Naive thymus-derived CD4-positive, alpha-beta T cell (primary cell): Measurements from ENCODE around the gene EPSTI1. TPM values are rescaled to one million over a fixed set of nuclear protein-coding genes. Genes with fewer than 3 reads are reported as not detected.
"Not testable (repeated sequence)": the region's sequence is repeated elsewhere in the genome, so short reads cannot be mapped to it uniquely, and the experiment has no call there.

ENCODE experiments used
- ATAC-seq: fragments of 150-1000 bp; cut with Tn5 transposase; 2 replicates; pipeline ENCODE4 v1.10.0; 2021; ENCODE audit warnings: mild to moderate bottlenecking, moderate library complexity
- CTCF ChIA-PET: fragments of 350-600 bp; sonication (Branson Sonifier 250); formaldehyde crosslinking; loops from one replicate; lab custom pipeline; 2021; ENCODE audit warnings: antibody characterized with exemption; lab: Charles Lee
- POLR2A ChIA-PET: fragments of 350-600 bp; sonication (Branson Sonifier 250); formaldehyde crosslinking; loops from one replicate; lab custom pipeline; 2021; ENCODE audit warnings: antibody characterized with exemption, inconsistent platforms; lab: Charles Lee
- DNase-seq, 9 donors: peaks; one replicate each; pipeline versions ENCODE4 v3.0.0 to v3.0.0-alpha.2; 2020 to 2022; ENCODE audit warnings: mixed read lengths in 1 of 9
- H3K27ac ChIP-seq: one replicate; pipeline ENCODE4 v1.7.0; 2013; ENCODE audit warnings: mild to moderate bottlenecking, low read depth, low read length, moderate library complexity
- H3K27me3 ChIP-seq, 2 donors: one replicate each; pipeline ENCODE4 v1.7.0; 2013; ENCODE audit warnings: low read length in 2 of 2, mild to moderate bottlenecking in 2 of 2, moderate library complexity in 2 of 2; ENCODE audit not compliant: control insufficient read depth in 2 of 2, insufficient read depth in 2 of 2
- H3K36me3 ChIP-seq, 3 experiments: 1 replicate in 2 of 3; 2 replicates in 1 of 3; pipeline ENCODE4 v1.7.0; 2013; ENCODE audit warnings: low read length in 3 of 3, mild to moderate bottlenecking in 3 of 3, moderate library complexity in 1 of 3; ENCODE audit not compliant: insufficient read depth in 3 of 3, control insufficient read depth in 2 of 3
- H3K4me1 ChIP-seq, 2 donors: one replicate each; pipeline ENCODE4 v1.7.0; 2013; ENCODE audit warnings: low read length in 2 of 2, mild to moderate bottlenecking in 2 of 2, moderate library complexity in 1 of 2; ENCODE audit not compliant: control insufficient read depth in 2 of 2, insufficient read depth in 2 of 2
- H3K4me3 ChIP-seq: 2 replicates; pipeline ENCODE4 v1.7.0; 2013; ENCODE audit warnings: mild to moderate bottlenecking, low read length
- H3K9me3 ChIP-seq, 3 experiments: 1 replicate in 2 of 3; 2 replicates in 1 of 3; pipeline ENCODE4 v1.7.0; 2013; ENCODE audit warnings: low read length in 3 of 3; ENCODE audit not compliant: control insufficient read depth in 2 of 3
- H3K27ac Mint-ChIP-seq, 9 donors: one replicate each; pipeline ENCODE4 v1.8.0; 2020 to 2022; ENCODE audit warnings: mixed read lengths in 9 of 9, mild to moderate bottlenecking in 8 of 9, moderate library complexity in 5 of 9, inconsistent platforms in 2 of 9
- H3K27me3 Mint-ChIP-seq, 5 donors: one replicate each; pipeline ENCODE4 v1.8.0; 2021 to 2022; ENCODE audit warnings: mixed read lengths in 5 of 5, mild to moderate bottlenecking in 1 of 5
- H3K36me3 Mint-ChIP-seq, 5 donors: one replicate each; pipeline ENCODE4 v1.8.0; 2020 to 2022; ENCODE audit warnings: mixed read lengths in 5 of 5, mild to moderate bottlenecking in 3 of 5, inconsistent platforms in 1 of 5
- H3K4me1 Mint-ChIP-seq, 7 donors: one replicate each; pipeline ENCODE4 v1.8.0; 2020 to 2022; ENCODE audit warnings: mixed read lengths in 7 of 7, mild to moderate bottlenecking in 3 of 7, inconsistent platforms in 1 of 7
- H3K4me3 Mint-ChIP-seq, 10 donors: one replicate each; pipeline ENCODE4 v1.8.0; 2020 to 2022; ENCODE audit warnings: mild to moderate bottlenecking in 10 of 10, mixed read lengths in 10 of 10, moderate library complexity in 6 of 10, inconsistent platforms in 2 of 10
- H3K9me3 Mint-ChIP-seq, 11 donors: one replicate each; pipeline ENCODE4 v1.8.0; 2020 to 2022; ENCODE audit warnings: mixed read lengths in 11 of 11, mild to moderate bottlenecking in 4 of 11, inconsistent platforms in 1 of 11, moderate library complexity in 1 of 11
- intact Hi-C, 2 donors: fragments of 100-400 bp; cut with micrococcal nuclease; formaldehyde crosslinking; loops; one replicate each; pipeline ENCODE4 v1.15.1; 2023
- polyA plus RNA-seq, 2 donors: library from polyadenylated mRNA; unstranded; fragments of 300-500 nt; fragmentation: Illumina TruSeq; gene quantifications; one replicate each; pipeline ENCODE4 v1.2.3, GENCODE V29; 2021
- total RNA-seq, 6 experiments: library from RNA in 5 of 6; stranded (reverse) in 5 of 6; gene quantifications; 1 replicate in 5 of 6; 2 replicates in 1 of 6; pipeline ENCODE4 v1.2.3 and lab custom pipeline; 2021 to 2026

Gene EPSTI1
- total and polyA plus RNA-seq, 7 experiments from 2014 or later = 8.4 to 125 (median 13.7) TPM

- intact Hi-C loops = loop anchor here in 1 of 2 donors (5.0 kb wide), 4 partner anchors 719 to 1926 kb away; partner anchors contain the start of genes AKAP11, CCDC122 and LACC1
- Mint-ChIP-seq H3K36me3 (peaks cover 0 to 40% (median 0%) of the 10 kb centered on the region in 5 donors), H3K4me3 (peak overlapping the region; percentile 92 to 98 (median 96)), H3K4me1 (peaks cover 29 to 67% (median 48%) of the 10 kb centered on the region in 7 donors), H3K27ac (peak overlapping the region; percentile 99 to 100 (median 100))
- H3K9me3 Mint-ChIP-seq, DNase-seq, H3K27me3 Mint-ChIP-seq, ATAC-seq, H3K27me3 ChIP-seq, H3K9me3 ChIP-seq, H3K36me3 ChIP-seq: not testable (repeated sequence)
- CTCF ChIA-PET = interaction anchor here (0.8 to 2.0 kb wide), 4 partner anchors 21 to 94 kb away, joined by 3 to 7 read pairs (median 4); no protein-coding TSS in a partner anchor
- peaks cover 13 to 15% of the 10 kb centered on the region in 2 donors for H3K4me1 ChIP-seq
- POLR2A ChIA-PET = interaction anchor here (0.6 to 5.1 kb wide), 19 partner anchors 9 to 1283 kb away, joined by 3 to 64 read pairs (median 6); partner anchors contain the start of gene DNAJC15
- peak overlapping the region; percentile 77 for H3K4me3 ChIP-seq
- H3K27ac ChIP-seq = peak overlapping the region; percentile 94
These were observed 676 bp downstream of the EPSTI1 start for GRCh38 chr13:42991233-42991897.

GRCh38 chr13:42990291-42991232, 1.5 kb downstream of the EPSTI1 start:
- H3K4me1 Mint-ChIP-seq = peaks cover 33 to 63% (median 48%) of the 10 kb centered on the region in 7 donors
- CTCF ChIA-PET = interaction anchor here (1.5 to 2.0 kb wide), 2 partner anchors 21 to 95 kb away, joined by 4 to 5 read pairs; no protein-coding TSS in a partner anchor
- no peaks in the 10 kb centered on the region for H3K27me3 ChIP-seq
- no peaks in the 10 kb centered on the region for H3K36me3 ChIP-seq
- intact Hi-C loops = loop anchor here in 1 of 2 donors (5.0 kb wide), 4 partner anchors 718 to 1927 kb away; partner anchors contain the start of genes AKAP11, CCDC122 and LACC1
- no peaks in the 10 kb centered on the region for H3K9me3 ChIP-seq
- H3K27me3 Mint-ChIP-seq = no peaks in the 10 kb centered on the region
- no peaks in the 10 kb centered on the region for H3K9me3 Mint-ChIP-seq
- POLR2A ChIA-PET = interaction anchor here (1.0 to 5.1 kb wide), 5 partner anchors 15 to 66 kb away, joined by 3 to 64 read pairs (median 4); partner anchors contain the start of gene DNAJC15
- ATAC-seq = peak; percentile 37
- peak overlapping the region; percentile 94 for H3K27ac ChIP-seq
- H3K4me3 ChIP-seq = peak overlapping the region; percentile 77
- H3K27ac Mint-ChIP-seq = peak overlapping the region; percentile 82 to 100 (median 100)
- H3K4me1 ChIP-seq = peaks cover 13 to 15% of the 10 kb centered on the region in 2 donors
- peak overlapping the region; percentile 92 to 98 (median 96) for H3K4me3 Mint-ChIP-seq
- peak in 5 of 9 donors; percentile 5 to 31 (median 21) for DNase-seq
- H3K36me3 Mint-ChIP-seq = peaks cover 0 to 44% (median 4%) of the 10 kb centered on the region in 5 donors

- H3K4me1 Mint-ChIP-seq = peaks cover 21 to 73% (median 44%) of the 10 kb centered on the region in 7 donors
- H3K36me3 ChIP-seq = no peaks in the 10 kb centered on the region
- peaks cover 0 to 1% (median 0%) of the 10 kb centered on the region in 11 donors for H3K9me3 Mint-ChIP-seq
- DNase-seq (no peak), ATAC-seq (no peak)
- no peak overlapping the region for H3K27ac ChIP-seq
- ChIA-PET POLR2A (no interaction called here), CTCF (no interaction called here)
- H3K4me3 Mint-ChIP-seq = no peak overlapping the region
- no peak overlapping the region for H3K27ac Mint-ChIP-seq
- H3K27me3 ChIP-seq = no peaks in the 10 kb centered on the region
- H3K4me3 ChIP-seq = no peak overlapping the region
- peaks cover 4 to 5% of the 10 kb centered on the region in 2 donors for H3K4me1 ChIP-seq
- intact Hi-C loops = no loop called here
- H3K9me3 ChIP-seq = no peaks in the 10 kb centered on the region
- peaks cover 5 to 58% (median 21%) of the 10 kb centered on the region in 5 donors for H3K36me3 Mint-ChIP-seq
- H3K27me3 Mint-ChIP-seq = no peaks in the 10 kb centered on the region
These were observed 5.9 kb downstream of the EPSTI1 start for GRCh38 chr13:42986176-42986574.

- H3K27ac ChIP-seq = no peak overlapping the region
- no peaks in the 10 kb centered on the region for H3K27me3 Mint-ChIP-seq
- intact Hi-C loops = no loop called here
- H3K27me3 ChIP-seq = no peaks in the 10 kb centered on the region
- H3K9me3 ChIP-seq = no peaks in the 10 kb centered on the region
- CTCF ChIA-PET = no interaction called here
- peaks cover 5 to 55% (median 24%) of the 10 kb centered on the region in 5 donors for H3K36me3 Mint-ChIP-seq
- no peak for DNase-seq
- H3K4me1 Mint-ChIP-seq = peaks cover 15 to 71% (median 39%) of the 10 kb centered on the region in 7 donors
- no peak overlapping the region for H3K4me3 ChIP-seq
- no peaks in the 10 kb centered on the region for H3K4me1 ChIP-seq
- peak overlapping the region in 1 of 10 donors; percentile 17 for H3K4me3 Mint-ChIP-seq
- no peak for ATAC-seq
- no peaks in the 10 kb centered on the region for H3K36me3 ChIP-seq
- peaks cover 0 to 5% (median 0%) of the 10 kb centered on the region in 11 donors for H3K9me3 Mint-ChIP-seq
- no peak overlapping the region for H3K27ac Mint-ChIP-seq
- POLR2A ChIA-PET = no interaction called here
These were observed 6.5 kb downstream of the EPSTI1 start for GRCh38 chr13:42985312-42986175.

GRCh38 chr13:42984691-42985090, 7.3 kb downstream of the EPSTI1 start:
- no peak overlapping the region for H3K4me3 ChIP-seq
- no peaks in the 10 kb centered on the region for H3K36me3 ChIP-seq
- intact Hi-C loops = no loop called here
- H3K9me3 ChIP-seq = no peaks in the 10 kb centered on the region
- H3K27ac Mint-ChIP-seq = peak overlapping the region in 1 of 9 donors; percentile 4
- H3K27me3 ChIP-seq = no peaks in the 10 kb centered on the region
- H3K36me3 Mint-ChIP-seq = peaks cover 11 to 57% (median 31%) of the 10 kb centered on the region in 5 donors
- H3K4me3 Mint-ChIP-seq = no peak overlapping the region
- peaks cover 13 to 70% (median 36%) of the 10 kb centered on the region in 7 donors for H3K4me1 Mint-ChIP-seq
- no peak overlapping the region for H3K27ac ChIP-seq
- H3K27me3 Mint-ChIP-seq = no peaks in the 10 kb centered on the region
- DNase-seq (no peak), ATAC-seq (no peak)
- peaks cover 0 to 9% (median 0%) of the 10 kb centered on the region in 11 donors for H3K9me3 Mint-ChIP-seq
- POLR2A ChIA-PET = no interaction called here
- H3K4me1 ChIP-seq = no peaks in the 10 kb centered on the region
- CTCF ChIA-PET = no interaction called here
